Measurements from ENCODE around the gene LEUTX.
"Not testable (repeated sequence)": the region's sequence is repeated elsewhere in the genome, so short reads cannot be mapped to it uniquely, and the experiment has no call there.

- TF ChIP-seq, protein P1, sequence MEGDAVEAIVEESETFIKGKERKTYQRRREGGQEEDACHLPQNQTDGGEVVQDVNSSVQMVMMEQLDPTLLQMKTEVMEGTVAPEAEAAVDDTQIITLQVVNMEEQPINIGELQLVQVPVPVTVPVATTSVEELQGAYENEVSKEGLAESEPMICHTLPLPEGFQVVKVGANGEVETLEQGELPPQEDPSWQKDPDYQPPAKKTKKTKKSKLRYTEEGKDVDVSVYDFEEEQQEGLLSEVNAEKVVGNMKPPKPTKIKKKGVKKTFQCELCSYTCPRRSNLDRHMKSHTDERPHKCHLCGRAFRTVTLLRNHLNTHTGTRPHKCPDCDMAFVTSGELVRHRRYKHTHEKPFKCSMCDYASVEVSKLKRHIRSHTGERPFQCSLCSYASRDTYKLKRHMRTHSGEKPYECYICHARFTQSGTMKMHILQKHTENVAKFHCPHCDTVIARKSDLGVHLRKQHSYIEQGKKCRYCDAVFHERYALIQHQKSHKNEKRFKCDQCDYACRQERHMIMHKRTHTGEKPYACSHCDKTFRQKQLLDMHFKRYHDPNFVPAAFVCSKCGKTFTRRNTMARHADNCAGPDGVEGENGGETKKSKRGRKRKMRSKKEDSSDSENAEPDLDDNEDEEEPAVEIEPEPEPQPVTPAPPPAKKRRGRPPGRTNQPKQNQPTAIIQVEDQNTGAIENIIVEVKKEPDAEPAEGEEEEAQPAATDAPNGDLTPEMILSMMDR (IDR thresholded peaks at IDR 0.05) = not testable (repeated sequence)
- not testable (repeated sequence) for TF ChIP-seq POLR2A (IDR thresholded peaks at IDR 0.05)
Observed at GRCh38 chr19:39814111-39814510, 35.5 kb downstream of the LEUTX start.
